ENCODE data around the gene PTMA. TPM values are rescaled to one million over a fixed set of nuclear protein-coding genes. Genes with fewer than 3 reads are reported as not detected.

PTMA gene
- polyA plus RNA-seq, 1 donor from 2014 or later, result 2,091 TPM

DNA sequence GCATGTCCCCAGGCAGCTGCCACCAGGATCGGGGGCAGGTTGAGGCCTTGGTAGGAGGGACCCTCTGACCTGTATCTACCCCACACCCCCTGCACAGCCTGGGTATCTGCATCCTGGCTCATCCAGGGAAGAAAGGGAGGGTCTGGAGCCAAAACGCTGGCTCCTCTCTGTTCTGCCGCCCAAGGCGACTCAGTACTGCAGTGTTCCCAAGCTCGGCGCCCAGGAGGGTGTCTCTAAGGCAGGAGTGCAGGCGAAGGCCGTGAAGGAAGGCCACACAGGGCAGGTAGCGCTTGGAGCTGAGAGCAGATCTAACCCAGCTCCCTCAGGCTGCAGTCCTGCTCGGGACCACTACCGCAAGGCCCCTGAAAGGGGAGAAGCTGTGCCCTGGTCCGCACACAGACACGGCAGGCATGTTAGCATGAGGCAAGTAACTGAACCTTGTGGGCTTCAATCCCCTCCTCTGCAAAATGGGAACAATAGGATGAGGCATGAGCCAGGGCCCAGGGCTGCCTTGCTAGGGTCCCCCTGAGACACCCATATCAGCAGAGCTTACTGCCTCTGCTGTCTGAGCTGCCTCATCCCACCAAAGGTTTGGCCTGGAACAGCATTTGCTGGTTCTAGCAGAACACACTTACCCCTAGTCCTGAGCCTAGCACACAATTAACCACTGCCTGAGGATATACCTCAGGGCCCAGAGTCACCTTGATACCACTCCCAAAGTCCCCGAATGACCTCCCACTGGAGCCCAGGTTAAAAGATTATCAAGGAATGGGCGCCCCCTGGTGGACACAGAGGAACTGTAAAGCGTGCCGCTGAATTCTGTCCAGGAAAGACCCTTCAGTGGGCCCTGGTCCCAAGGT is 6.5 kb downstream of the PTMA start:
- Histone ChIP-seq H2AFZ (ENCODE audit: low read depth, low read length) (no peak overlapping the region), H3F3A (ENCODE audit: insufficient read depth, low read length, poor library complexity, severe bottlenecking) (peaks cover 11% of the 10 kb centered on the region), H3K4me2 (ENCODE audit: low read length) (no peak overlapping the region), H3K9ac (ENCODE audit: low read length) (no peak overlapping the region), H3K4me3 (ENCODE audit: low read length) (no peak overlapping the region), H3K9me3 (ENCODE audit: low read length) (no peaks in the 10 kb centered on the region), H4K20me1 (ENCODE audit: insufficient read depth) (peaks cover 41% of the 10 kb centered on the region), H3K9me2 (ENCODE audit: insufficient read depth, low read length) (no peaks in the 10 kb centered on the region), H3K27me3 (ENCODE audit: insufficient read depth, low read depth, low read length) (no peaks in the 10 kb centered on the region), H3K36me3 (ENCODE audit: insufficient read depth, low read length) (peaks cover 4% of the 10 kb centered on the region), H3K27ac (ENCODE audit: low read length) (peak overlapping the region; percentile 5), H3K79me2 (replicated peaks; ENCODE audit: insufficient read depth, low read length) (peaks cover 35% of the 10 kb centered on the region)
- TF ChIP-seq, protein P1, sequence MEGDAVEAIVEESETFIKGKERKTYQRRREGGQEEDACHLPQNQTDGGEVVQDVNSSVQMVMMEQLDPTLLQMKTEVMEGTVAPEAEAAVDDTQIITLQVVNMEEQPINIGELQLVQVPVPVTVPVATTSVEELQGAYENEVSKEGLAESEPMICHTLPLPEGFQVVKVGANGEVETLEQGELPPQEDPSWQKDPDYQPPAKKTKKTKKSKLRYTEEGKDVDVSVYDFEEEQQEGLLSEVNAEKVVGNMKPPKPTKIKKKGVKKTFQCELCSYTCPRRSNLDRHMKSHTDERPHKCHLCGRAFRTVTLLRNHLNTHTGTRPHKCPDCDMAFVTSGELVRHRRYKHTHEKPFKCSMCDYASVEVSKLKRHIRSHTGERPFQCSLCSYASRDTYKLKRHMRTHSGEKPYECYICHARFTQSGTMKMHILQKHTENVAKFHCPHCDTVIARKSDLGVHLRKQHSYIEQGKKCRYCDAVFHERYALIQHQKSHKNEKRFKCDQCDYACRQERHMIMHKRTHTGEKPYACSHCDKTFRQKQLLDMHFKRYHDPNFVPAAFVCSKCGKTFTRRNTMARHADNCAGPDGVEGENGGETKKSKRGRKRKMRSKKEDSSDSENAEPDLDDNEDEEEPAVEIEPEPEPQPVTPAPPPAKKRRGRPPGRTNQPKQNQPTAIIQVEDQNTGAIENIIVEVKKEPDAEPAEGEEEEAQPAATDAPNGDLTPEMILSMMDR (IDR thresholded peaks at IDR 0.05; ENCODE audit: poor library complexity, severe bottlenecking), result peak; percentile 93
- TF ChIP-seq EZH2 (IDR thresholded peaks at IDR 0.05; ENCODE audit: borderline replicate concordance, insufficient read depth, low read length, poor library complexity, severe bottlenecking) (no peak), EP300 (conservative IDR thresholded peaks at IDR 0.05; ENCODE audit: poor library complexity, severe bottlenecking) (no peak), MXI1 (conservative IDR thresholded peaks at IDR 0.05; ENCODE audit: poor library complexity, severe bottlenecking) (no peak), POLR2AphosphoS5 (IDR thresholded peaks at IDR 0.05) (no peak), TAF1 (IDR thresholded peaks at IDR 0.05; ENCODE audit: low read depth) (no peak), RAD21 (conservative IDR thresholded peaks at IDR 0.05) (peak; percentile 82), SMC3 (conservative IDR thresholded peaks at IDR 0.05; ENCODE audit: poor library complexity) (peak; percentile 90)
- TF ChIP-seq, protein P2, sequence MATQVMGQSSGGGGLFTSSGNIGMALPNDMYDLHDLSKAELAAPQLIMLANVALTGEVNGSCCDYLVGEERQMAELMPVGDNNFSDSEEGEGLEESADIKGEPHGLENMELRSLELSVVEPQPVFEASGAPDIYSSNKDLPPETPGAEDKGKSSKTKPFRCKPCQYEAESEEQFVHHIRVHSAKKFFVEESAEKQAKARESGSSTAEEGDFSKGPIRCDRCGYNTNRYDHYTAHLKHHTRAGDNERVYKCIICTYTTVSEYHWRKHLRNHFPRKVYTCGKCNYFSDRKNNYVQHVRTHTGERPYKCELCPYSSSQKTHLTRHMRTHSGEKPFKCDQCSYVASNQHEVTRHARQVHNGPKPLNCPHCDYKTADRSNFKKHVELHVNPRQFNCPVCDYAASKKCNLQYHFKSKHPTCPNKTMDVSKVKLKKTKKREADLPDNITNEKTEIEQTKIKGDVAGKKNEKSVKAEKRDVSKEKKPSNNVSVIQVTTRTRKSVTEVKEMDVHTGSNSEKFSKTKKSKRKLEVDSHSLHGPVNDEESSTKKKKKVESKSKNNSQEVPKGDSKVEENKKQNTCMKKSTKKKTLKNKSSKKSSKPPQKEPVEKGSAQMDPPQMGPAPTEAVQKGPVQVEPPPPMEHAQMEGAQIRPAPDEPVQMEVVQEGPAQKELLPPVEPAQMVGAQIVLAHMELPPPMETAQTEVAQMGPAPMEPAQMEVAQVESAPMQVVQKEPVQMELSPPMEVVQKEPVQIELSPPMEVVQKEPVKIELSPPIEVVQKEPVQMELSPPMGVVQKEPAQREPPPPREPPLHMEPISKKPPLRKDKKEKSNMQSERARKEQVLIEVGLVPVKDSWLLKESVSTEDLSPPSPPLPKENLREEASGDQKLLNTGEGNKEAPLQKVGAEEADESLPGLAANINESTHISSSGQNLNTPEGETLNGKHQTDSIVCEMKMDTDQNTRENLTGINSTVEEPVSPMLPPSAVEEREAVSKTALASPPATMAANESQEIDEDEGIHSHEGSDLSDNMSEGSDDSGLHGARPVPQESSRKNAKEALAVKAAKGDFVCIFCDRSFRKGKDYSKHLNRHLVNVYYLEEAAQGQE (IDR thresholded peaks at IDR 0.05; ENCODE audit: borderline replicate concordance), result no peak

DNA sequence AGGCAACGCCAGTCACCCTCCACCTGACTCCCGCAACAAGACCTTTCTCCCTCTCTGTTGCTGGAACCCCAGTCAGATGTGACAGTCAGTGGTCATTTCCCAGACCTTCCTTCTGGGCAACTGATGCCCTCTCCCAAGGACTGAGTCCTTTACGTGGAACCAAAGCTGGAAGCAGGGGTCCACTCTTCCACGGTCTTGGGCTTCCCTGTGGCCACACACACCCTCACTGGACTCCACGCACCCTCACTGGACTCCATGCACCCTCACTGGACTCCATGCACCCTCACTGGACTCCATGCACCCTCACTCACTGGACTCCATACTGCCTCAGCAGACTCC is 7.1 kb downstream of the PTMA start:
- no peak overlapping the region for H3K4me2 ChIP-seq (ENCODE audit: low read length)
- H3F3A ChIP-seq (ENCODE audit: insufficient read depth, low read length, poor library complexity, severe bottlenecking), result peaks cover 11% of the 10 kb centered on the region
- H3K9ac ChIP-seq (ENCODE audit: low read length), result no peak overlapping the region
- H2AFZ ChIP-seq (ENCODE audit: low read depth, low read length), result no peak overlapping the region
- no peak for TF ChIP-seq MXI1 (conservative IDR thresholded peaks at IDR 0.05; ENCODE audit: poor library complexity, severe bottlenecking)
- no peak for TF ChIP-seq RAD21 (conservative IDR thresholded peaks at IDR 0.05)
- TF ChIP-seq SMC3 (conservative IDR thresholded peaks at IDR 0.05; ENCODE audit: poor library complexity), result no peak
- TF ChIP-seq, protein P2 (IDR thresholded peaks at IDR 0.05; ENCODE audit: borderline replicate concordance), result no peak
- H3K9me2 ChIP-seq (ENCODE audit: insufficient read depth, low read length), result no peaks in the 10 kb centered on the region
- peaks cover 4% of the 10 kb centered on the region for H3K36me3 ChIP-seq (ENCODE audit: insufficient read depth, low read length)
- H4K20me1 ChIP-seq (ENCODE audit: insufficient read depth), result peaks cover 38% of the 10 kb centered on the region
- H3K27ac ChIP-seq (ENCODE audit: low read length), result no peak overlapping the region
- no peaks in the 10 kb centered on the region for H3K9me3 ChIP-seq (ENCODE audit: low read length)
- H3K79me2 ChIP-seq (replicated peaks; ENCODE audit: insufficient read depth, low read length), result peaks cover 32% of the 10 kb centered on the region
- no peak overlapping the region for H3K4me3 ChIP-seq (ENCODE audit: low read length)
- H3K27me3 ChIP-seq (ENCODE audit: insufficient read depth, low read depth, low read length), result no peaks in the 10 kb centered on the region

Data from neural cell (in vitro differentiated cells).